A673 (cell line): Measurements from ENCODE around the gene NFKB2. TPM values are rescaled to one million over a fixed set of nuclear protein-coding genes. Genes with fewer than 3 reads are reported as not detected.

Experiments used
- BruUV-seq: library from RNA; stranded (reverse); fragments of 400-500 nt; replicated peaks from 2 replicates; lab custom pipeline; 2021; lab: Mats Ljungman, UMichigan
- CTCF ChIA-PET: fragments of 300-600 bp; sonication (Branson Sonifier 250); formaldehyde crosslinking; loops from one replicate; lab custom pipeline; 2022; ENCODE audit warnings: antibody characterized with exemption; lab: Charles Lee
- POLR2A ChIA-PET: fragments of 300-600 bp; sonication (Branson Sonifier 250); formaldehyde crosslinking; loops from one replicate; lab custom pipeline; 2022; ENCODE audit warnings: antibody characterized with exemption; ENCODE audit not compliant: low non-redundant PET; lab: Charles Lee
- DNase-seq: peaks from one replicate; pipeline ENCODE4 v3.0.0-alpha.2; 2015; ENCODE audit warnings: low spot score
- H3K27ac ChIP-seq: fragments of 200-600 bp; sonication (generic); 2 replicates; pipeline ENCODE4 v1.5.1; 2016; ENCODE audit warnings: mixed run types, low read depth, mild to moderate bottlenecking, mixed read lengths, antibody characterized with exemption, low read length; ENCODE audit not compliant: poor library complexity, severe bottlenecking
- H3K27me3 ChIP-seq: fragments of 200-600 bp; sonication (generic); replicated peaks from 2 replicates; pipeline ENCODE4 v1.6.1; 2017; ENCODE audit warnings: mixed run types, low read depth, mild to moderate bottlenecking, mixed read lengths, antibody characterized with exemption, low read length; ENCODE audit not compliant: insufficient read depth, poor library complexity
- H3K36me3 ChIP-seq: fragments of 200-600 bp; sonication (generic); 2 replicates; pipeline ENCODE4 v1.6.1; 2016; ENCODE audit warnings: mixed run types, mild to moderate bottlenecking, mixed read lengths, antibody characterized with exemption, low read length; ENCODE audit not compliant: insufficient read depth, poor library complexity, severe bottlenecking
- H3K4me1 ChIP-seq: fragments of 200-600 bp; sonication (generic); 2 replicates; pipeline ENCODE4 v1.6.1; 2017; ENCODE audit warnings: mixed run types, mild to moderate bottlenecking, mixed read lengths, antibody characterized with exemption, low read length; ENCODE audit not compliant: insufficient read depth, poor library complexity, severe bottlenecking
- H3K4me3 ChIP-seq: fragments of 200-600 bp; sonication (generic); 2 replicates; pipeline ENCODE4 v1.5.1; 2016; ENCODE audit warnings: low read depth, mixed run types, mild to moderate bottlenecking, mixed read lengths, low read length; ENCODE audit not compliant: poor library complexity, severe bottlenecking
- H3K9me3 ChIP-seq: fragments of 200-600 bp; sonication (generic); 2 replicates; pipeline ENCODE4 v1.6.1; 2016; ENCODE audit warnings: mixed run types, low read depth, mild to moderate bottlenecking, mixed read lengths, antibody characterized with exemption, low read length; ENCODE audit not compliant: poor library complexity, severe bottlenecking
- CTCF ChIP-seq: fragments of 300-800, 200-600 bp; sonication (generic); conservative IDR thresholded peaks from 2 replicates; pipeline ENCODE4 v1.5.1; 2017; ENCODE audit warnings: low read depth, mild to moderate bottlenecking, antibody characterized with exemption, low read length, moderate library complexity, mixed read lengths
- EZH2 ChIP-seq: fragments of 200-600 bp; sonication (generic); IDR thresholded peaks from 2 replicates; pipeline ENCODE4 v1.6.1; 2017; ENCODE audit warnings: borderline replicate concordance, low read depth, mild to moderate bottlenecking, mixed read lengths, antibody characterized with exemption, low read length; ENCODE audit not compliant: poor library complexity, severe bottlenecking
- intact Hi-C: fragments of 100-400 bp; cut with micrococcal nuclease; formaldehyde crosslinking; loops from one replicate; pipeline ENCODE4 v1.10.0; 2022; ENCODE audit not compliant: unreplicated experiment
- total RNA-seq: library from RNA; stranded (reverse); gene quantifications from 2 replicates; pipeline ENCODE4 v1.2.3, GENCODE V29; 2021

Gene NFKB2
- total RNA-seq, 1 experiment from 2014 or later = 29.8 TPM

- BruUV-seq = no TSS peak
- ChIA-PET POLR2A (no interaction called here), CTCF (no interaction called here)
- H3K36me3 ChIP-seq = peaks cover 7% of the 10 kb centered on the region
- peak; percentile 78 for DNase-seq
- peak overlapping the region; percentile 90 for H3K4me3 ChIP-seq
- H3K27ac ChIP-seq = peak overlapping the region; percentile 83
- H3K27me3 ChIP-seq = no peaks in the 10 kb centered on the region
- peaks cover 16% of the 10 kb centered on the region for H3K4me1 ChIP-seq
- H3K9me3 ChIP-seq = no peaks in the 10 kb centered on the region
- TF ChIP-seq CTCF = no peak
- intact Hi-C loops = no loop called here
These were observed 24.0 kb downstream of the NFKB2 start for GRCh38 chr10:102419269-102420180.

- no peak for DNase-seq
- peak overlapping the region; percentile 90 for H3K4me3 ChIP-seq
- intact Hi-C loops = no loop called here
- H3K9me3 ChIP-seq = no peaks in the 10 kb centered on the region
- peaks cover 8% of the 10 kb centered on the region for H3K36me3 ChIP-seq
- ChIA-PET POLR2A (no interaction called here), CTCF (interaction anchor here (0.6 to 0.8 kb wide), 2 partner anchors 16 to 26 kb away, joined by 3 read pairs; no protein-coding TSS in a partner anchor)
- peaks cover 16% of the 10 kb centered on the region for H3K4me1 ChIP-seq
- no TSS peak for BruUV-seq
- H3K27ac ChIP-seq = peak overlapping the region; percentile 83
- no peaks in the 10 kb centered on the region for H3K27me3 ChIP-seq
- TF ChIP-seq EZH2 = no peak
- TF ChIP-seq CTCF = no peak
These were observed 24.7 kb downstream of the NFKB2 start for GRCh38 chr10:102420181-102420713.

GRCh38 chr10:102420714-102421506, 25.4 kb downstream of the NFKB2 start, which contains the start of gene FBXL15:
Gene FBXL15, plus strand, starts transcription at chr10:102420836. Its CDS starts 294 bp downstream, at chr10:102421130.
- intact Hi-C loops = no loop called here
- Histone ChIP-seq H3K4me3 (peak within 1 kb of the TSS; percentile 90), H3K27me3 (no peaks in the 10 kb centered on the region), H3K36me3 (peaks cover 8% of the 10 kb centered on the region), H3K4me1 (peaks cover 16% of the 10 kb centered on the region), H3K9me3 (no peaks in the 10 kb centered on the region), H3K27ac (peak within 1 kb of the TSS; percentile 83)
- TF ChIP-seq EZH2 (no peak), CTCF (no peak)
- ChIA-PET POLR2A (no interaction called here), CTCF (interaction anchor here (0.6 to 1.5 kb wide), 3 partner anchors 17 to 163 kb away, joined by 3 to 4 read pairs (median 3); no protein-coding TSS in a partner anchor)
- DNase-seq = peak; percentile 99
- BruUV-seq = TSS peak; percentile 46
